Naive thymus-derived CD4-positive, alpha-beta T cell (primary cell): ENCODE measurements around the gene SCMH1. TPM values are rescaled to one million over a fixed set of nuclear protein-coding genes. Genes with fewer than 3 reads are reported as not detected.

Source experiments
- ATAC-seq: fragments of 150-1000 bp; cut with Tn5 transposase; 2 replicates; pipeline ENCODE4 v1.10.0; 2021; ENCODE audit warnings: mild to moderate bottlenecking, moderate library complexity
- CTCF ChIA-PET: fragments of 350-600 bp; sonication (Branson Sonifier 250); formaldehyde crosslinking; loops from one replicate; lab custom pipeline; 2021; ENCODE audit warnings: antibody characterized with exemption; lab: Charles Lee
- POLR2A ChIA-PET: fragments of 350-600 bp; sonication (Branson Sonifier 250); formaldehyde crosslinking; loops from one replicate; lab custom pipeline; 2021; ENCODE audit warnings: antibody characterized with exemption, inconsistent platforms; lab: Charles Lee
- DNase-seq, 9 donors: peaks; one replicate each; pipeline versions ENCODE4 v3.0.0 to v3.0.0-alpha.2; 2020 to 2022; ENCODE audit warnings: mixed read lengths in 1 of 9
- H3K27ac ChIP-seq: one replicate; pipeline ENCODE4 v1.7.0; 2013; ENCODE audit warnings: mild to moderate bottlenecking, low read depth, low read length, moderate library complexity
- H3K27me3 ChIP-seq, 2 donors: one replicate each; pipeline ENCODE4 v1.7.0; 2013; ENCODE audit warnings: low read length in 2 of 2, mild to moderate bottlenecking in 2 of 2, moderate library complexity in 2 of 2; ENCODE audit not compliant: control insufficient read depth in 2 of 2, insufficient read depth in 2 of 2
- H3K36me3 ChIP-seq, 3 experiments: 1 replicate in 2 of 3; 2 replicates in 1 of 3; pipeline ENCODE4 v1.7.0; 2013; ENCODE audit warnings: low read length in 3 of 3, mild to moderate bottlenecking in 3 of 3, moderate library complexity in 1 of 3; ENCODE audit not compliant: insufficient read depth in 3 of 3, control insufficient read depth in 2 of 3
- H3K4me1 ChIP-seq, 2 donors: one replicate each; pipeline ENCODE4 v1.7.0; 2013; ENCODE audit warnings: low read length in 2 of 2, mild to moderate bottlenecking in 2 of 2, moderate library complexity in 1 of 2; ENCODE audit not compliant: control insufficient read depth in 2 of 2, insufficient read depth in 2 of 2
- H3K4me3 ChIP-seq: 2 replicates; pipeline ENCODE4 v1.7.0; 2013; ENCODE audit warnings: mild to moderate bottlenecking, low read length
- H3K9me3 ChIP-seq, 3 experiments: 1 replicate in 2 of 3; 2 replicates in 1 of 3; pipeline ENCODE4 v1.7.0; 2013; ENCODE audit warnings: low read length in 3 of 3; ENCODE audit not compliant: control insufficient read depth in 2 of 3
- H3K27ac Mint-ChIP-seq, 9 donors: one replicate each; pipeline ENCODE4 v1.8.0; 2020 to 2022; ENCODE audit warnings: mixed read lengths in 9 of 9, mild to moderate bottlenecking in 8 of 9, moderate library complexity in 5 of 9, inconsistent platforms in 2 of 9
- H3K27me3 Mint-ChIP-seq, 5 donors: one replicate each; pipeline ENCODE4 v1.8.0; 2021 to 2022; ENCODE audit warnings: mixed read lengths in 5 of 5, mild to moderate bottlenecking in 1 of 5
- H3K36me3 Mint-ChIP-seq, 5 donors: one replicate each; pipeline ENCODE4 v1.8.0; 2020 to 2022; ENCODE audit warnings: mixed read lengths in 5 of 5, mild to moderate bottlenecking in 3 of 5, inconsistent platforms in 1 of 5
- H3K4me1 Mint-ChIP-seq, 7 donors: one replicate each; pipeline ENCODE4 v1.8.0; 2020 to 2022; ENCODE audit warnings: mixed read lengths in 7 of 7, mild to moderate bottlenecking in 3 of 7, inconsistent platforms in 1 of 7
- H3K4me3 Mint-ChIP-seq, 10 donors: one replicate each; pipeline ENCODE4 v1.8.0; 2020 to 2022; ENCODE audit warnings: mild to moderate bottlenecking in 10 of 10, mixed read lengths in 10 of 10, moderate library complexity in 6 of 10, inconsistent platforms in 2 of 10
- H3K9me3 Mint-ChIP-seq, 11 donors: one replicate each; pipeline ENCODE4 v1.8.0; 2020 to 2022; ENCODE audit warnings: mixed read lengths in 11 of 11, mild to moderate bottlenecking in 4 of 11, inconsistent platforms in 1 of 11, moderate library complexity in 1 of 11
- intact Hi-C, 2 donors: fragments of 100-400 bp; cut with micrococcal nuclease; formaldehyde crosslinking; loops; one replicate each; pipeline ENCODE4 v1.15.1; 2023
- polyA plus RNA-seq, 2 donors: library from polyadenylated mRNA; unstranded; fragments of 300-500 nt; fragmentation: Illumina TruSeq; gene quantifications; one replicate each; pipeline ENCODE4 v1.2.3, GENCODE V29; 2021
- total RNA-seq, 6 experiments: library from RNA in 5 of 6; stranded (reverse) in 5 of 6; gene quantifications; 1 replicate in 5 of 6; 2 replicates in 1 of 6; pipeline ENCODE4 v1.2.3 and lab custom pipeline; 2021 to 2026

Gene SCMH1
- total and polyA plus RNA-seq, 7 experiments from 2014 or later: 3.6 to 18.6 (median 16.8) TPM

DNA sequence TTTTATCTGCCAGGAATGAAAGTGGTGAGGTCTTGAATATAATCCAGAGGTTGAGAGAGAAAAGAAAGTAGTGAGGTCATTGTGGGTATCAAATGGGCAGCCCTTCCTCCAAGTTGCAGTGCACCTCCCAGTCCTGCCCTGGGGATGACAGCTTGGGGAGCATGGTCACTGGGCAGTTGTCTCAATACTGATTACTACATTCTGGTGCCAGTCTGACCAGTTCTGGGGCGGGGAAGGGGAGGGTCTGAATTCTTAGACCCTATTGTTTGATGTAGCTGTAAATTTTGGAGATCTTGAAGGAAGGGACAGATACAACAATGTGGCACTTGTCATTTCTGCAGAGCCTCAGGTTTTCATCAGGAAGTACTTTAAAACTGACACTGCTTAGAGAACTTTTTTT is 231.8 kb downstream of the SCMH1 start:
- Mint-ChIP-seq H3K36me3 (peaks cover 15 to 63% (median 29%) of the 10 kb centered on the region in 5 donors), H3K27me3 (no peaks in the 10 kb centered on the region), H3K9me3 (no peaks in the 10 kb centered on the region), H3K4me1 (peaks cover 7 to 16% (median 12%) of the 10 kb centered on the region in 7 donors), H3K4me3 (no peak overlapping the region), H3K27ac (peak overlapping the region in 1 of 9 donors; percentile 23)
- Histone ChIP-seq H3K27ac (no peak overlapping the region), H3K9me3 (no peaks in the 10 kb centered on the region), H3K27me3 (no peaks in the 10 kb centered on the region), H3K4me3 (no peak overlapping the region), H3K36me3 (peaks cover 16 to 82% (median 21%) of the 10 kb centered on the region in 3 experiments), H3K4me1 (no peaks in the 10 kb centered on the region)
- intact Hi-C loops: no loop called here
- POLR2A ChIA-PET: no interaction called here
- DNase-seq (no peak), ATAC-seq (no peak)
- CTCF ChIA-PET: no interaction called here

DNA sequence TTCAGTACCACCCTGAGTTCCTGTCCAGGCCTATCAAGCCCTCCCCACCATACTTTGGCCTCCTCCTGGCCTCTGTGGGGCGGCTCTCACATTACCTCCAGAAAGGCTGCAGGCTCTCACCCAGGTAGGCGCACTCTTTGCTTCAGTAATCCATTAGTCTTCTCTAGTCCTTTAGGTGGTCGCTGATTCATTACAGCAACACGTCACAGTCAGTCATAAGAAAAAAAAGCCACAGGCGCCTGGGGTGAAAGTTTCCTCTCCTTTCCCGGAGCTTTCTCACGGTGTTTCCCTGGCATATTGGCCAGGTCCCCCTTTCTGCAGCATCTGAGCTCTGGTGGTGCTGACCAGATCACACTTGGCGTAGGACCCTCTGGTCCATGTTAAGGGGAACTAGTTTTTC is 232.6 kb downstream of the SCMH1 start:
- H3K4me1 ChIP-seq: no peaks in the 10 kb centered on the region
- DNase-seq (no peak), ATAC-seq (no peak)
- H3K36me3 ChIP-seq: peaks cover 16 to 82% (median 21%) of the 10 kb centered on the region in 3 experiments
- Mint-ChIP-seq H3K4me3 (no peak overlapping the region), H3K27me3 (no peaks in the 10 kb centered on the region), H3K36me3 (peaks cover 15 to 63% (median 29%) of the 10 kb centered on the region in 5 donors), H3K4me1 (peaks cover under 1 to 9% (median 6%) of the 10 kb centered on the region in 7 donors), H3K27ac (peak overlapping the region in 1 of 9 donors; percentile 7), H3K9me3 (no peaks in the 10 kb centered on the region)
- H3K27me3 ChIP-seq: no peaks in the 10 kb centered on the region
- POLR2A ChIA-PET: no interaction called here
- CTCF ChIA-PET: no interaction called here
- intact Hi-C loops: loop anchor here in 1 of 2 donors (10.0 kb wide), 1 partner anchor 235 kb away; no protein-coding TSS in a partner anchor
- H3K27ac ChIP-seq: no peak overlapping the region
- H3K9me3 ChIP-seq: no peaks in the 10 kb centered on the region
- H3K4me3 ChIP-seq: no peak overlapping the region

DNA sequence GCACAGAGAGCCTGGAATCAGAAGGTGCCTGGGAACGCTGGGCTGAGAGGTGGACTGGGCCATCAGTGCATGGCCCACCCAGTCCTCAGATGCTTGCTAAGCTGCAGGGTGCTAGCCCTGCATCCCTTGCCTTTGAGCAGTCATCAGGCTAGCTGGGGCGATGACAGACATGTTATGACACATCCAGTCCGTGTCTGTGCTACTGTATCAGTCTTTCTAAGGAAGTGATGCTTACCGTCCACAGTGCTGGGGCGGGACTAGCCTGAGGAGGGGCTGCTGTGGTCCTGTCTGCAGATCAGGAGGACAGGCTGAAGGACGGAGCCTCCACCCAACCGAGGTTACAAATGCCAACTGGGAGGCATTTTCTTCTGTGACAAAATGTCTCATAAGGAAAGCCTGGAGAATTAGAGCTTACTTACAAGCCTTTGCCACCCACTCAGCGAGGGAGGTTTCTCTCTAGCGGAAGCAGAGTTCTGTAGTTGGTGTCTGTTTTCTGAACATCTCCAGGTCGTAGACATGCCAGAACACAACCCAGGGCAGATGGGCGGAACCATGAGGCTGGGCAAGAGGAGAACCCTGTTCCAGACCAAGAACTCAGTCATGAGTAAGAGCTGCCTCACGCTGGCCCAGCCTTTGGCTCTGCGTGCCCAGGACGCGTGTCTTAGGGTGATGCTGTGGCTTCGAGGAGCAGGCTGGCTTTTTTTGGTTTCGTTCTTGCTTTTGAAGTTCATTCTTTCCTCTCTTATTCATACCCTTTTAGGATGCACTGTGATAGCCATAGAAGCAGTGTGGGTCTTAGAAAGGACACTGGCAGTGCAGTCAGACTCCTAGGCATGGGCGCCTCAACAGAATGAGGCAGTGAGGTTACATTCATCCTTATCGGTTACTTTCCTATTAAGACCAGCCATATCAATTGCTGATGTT is 234.9 kb downstream of the SCMH1 start:
- Mint-ChIP-seq H3K9me3 (no peaks in the 10 kb centered on the region), H3K36me3 (peaks cover 12 to 60% (median 29%) of the 10 kb centered on the region in 5 donors), H3K4me1 (peaks cover 12 to 21% (median 18%) of the 10 kb centered on the region in 7 donors), H3K27me3 (no peaks in the 10 kb centered on the region), H3K27ac (no peak overlapping the region), H3K4me3 (no peak overlapping the region)
- ChIA-PET POLR2A (no interaction called here), CTCF (no interaction called here)
- Histone ChIP-seq H3K27ac (no peak overlapping the region), H3K4me1 (peaks cover 9 to 12% of the 10 kb centered on the region in 2 donors), H3K36me3 (peaks cover 16 to 70% (median 21%) of the 10 kb centered on the region in 3 experiments), H3K27me3 (no peaks in the 10 kb centered on the region), H3K4me3 (no peak overlapping the region), H3K9me3 (no peaks in the 10 kb centered on the region)
- DNase-seq (no peak), ATAC-seq (no peak)
- intact Hi-C loops: loop anchor here in 1 of 2 donors (10.0 kb wide), 1 partner anchor 232 kb away; no protein-coding TSS in a partner anchor

DNA sequence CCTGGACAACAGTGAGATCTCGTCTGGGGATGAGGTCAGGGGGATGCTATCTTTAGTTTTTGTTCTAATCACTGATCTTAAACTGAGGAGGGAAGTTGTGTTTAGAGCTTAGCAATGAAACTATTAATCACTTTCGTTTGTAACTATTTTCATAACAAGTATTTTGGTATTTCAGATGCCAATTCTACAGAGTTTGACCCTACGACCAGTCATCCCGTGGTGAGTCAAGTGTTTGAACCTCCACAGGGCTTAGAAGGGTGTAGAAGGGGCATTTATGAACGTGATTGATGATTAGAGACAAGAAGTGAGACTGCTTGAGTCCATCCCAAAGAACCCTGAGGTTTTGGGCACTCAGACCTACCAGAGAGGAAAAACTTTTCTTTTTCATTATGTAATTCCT is 236.2 kb downstream of the SCMH1 start:
- H3K4me1 Mint-ChIP-seq: peaks cover 12 to 26% (median 22%) of the 10 kb centered on the region in 7 donors
- ChIA-PET POLR2A (no interaction called here), CTCF (interaction anchor here (1.5 kb wide), 1 partner anchor 233 kb away, joined by 5 read pairs; no protein-coding TSS in a partner anchor)
- no peaks in the 10 kb centered on the region for H3K9me3 Mint-ChIP-seq
- Histone ChIP-seq H3K27me3 (no peaks in the 10 kb centered on the region), H3K4me3 (no peak overlapping the region), H3K9me3 (no peaks in the 10 kb centered on the region), H3K36me3 (peaks cover 16 to 65% (median 21%) of the 10 kb centered on the region in 3 experiments), H3K27ac (no peak overlapping the region), H3K4me1 (peaks cover 9 to 12% of the 10 kb centered on the region in 2 donors)
- ATAC-seq (no peak), DNase-seq (no peak)
- H3K36me3 Mint-ChIP-seq: peaks cover 14 to 62% (median 24%) of the 10 kb centered on the region in 5 donors
- no peak overlapping the region for H3K4me3 Mint-ChIP-seq
- no peaks in the 10 kb centered on the region for H3K27me3 Mint-ChIP-seq
- intact Hi-C loops: loop anchor here in 1 of 2 donors (10.0 kb wide), 1 partner anchor 231 kb away; no protein-coding TSS in a partner anchor
- no peak overlapping the region for H3K27ac Mint-ChIP-seq

DNA sequence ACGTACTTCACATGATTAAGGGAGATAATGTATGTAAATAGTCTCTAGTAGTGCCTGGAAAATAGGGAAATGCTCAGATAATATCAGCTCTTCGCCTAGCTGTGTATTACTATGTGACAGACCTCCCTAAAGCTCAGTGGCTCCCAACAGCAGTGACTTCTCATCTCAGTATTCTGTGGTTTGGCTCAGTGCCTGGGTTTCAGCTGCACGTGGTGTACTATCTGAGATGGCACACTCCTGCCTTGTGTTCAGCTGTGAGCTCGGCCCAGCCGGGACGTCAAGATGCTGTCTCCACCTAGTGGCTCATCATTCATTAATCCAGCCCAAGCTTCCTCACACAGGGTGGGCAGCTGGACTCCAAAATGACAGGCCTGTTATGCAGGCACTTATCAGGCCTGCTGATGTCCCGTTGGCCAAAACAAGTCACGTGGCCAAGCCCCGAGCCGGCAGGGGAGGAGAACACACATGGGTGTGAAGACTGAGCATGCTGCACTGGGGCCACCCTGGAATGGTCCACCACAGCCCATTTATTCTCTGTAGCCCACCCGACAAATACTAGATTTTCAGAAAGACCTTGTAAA is 238.4 kb downstream of the SCMH1 start:
- ChIA-PET CTCF (interaction anchor here (0.6 to 1.5 kb wide), 12 partner anchors 9 to 1766 kb away, joined by 3 to 5 read pairs (median 4); partner anchors contain the start of gene CTPS1), POLR2A (interaction anchor here (0.9 to 2.0 kb wide), 2 partner anchors 18 to 24 kb away, joined by 4 to 14 read pairs; partner anchors contain the start of gene CTPS1)
- Histone ChIP-seq H3K9me3 (no peaks in the 10 kb centered on the region), H3K4me1 (peaks cover 9 to 12% of the 10 kb centered on the region in 2 donors), H3K36me3 (peaks cover 15 to 57% (median 16%) of the 10 kb centered on the region in 3 experiments), H3K27me3 (no peaks in the 10 kb centered on the region), H3K27ac (peak overlapping the region; percentile 5), H3K4me3 (no peak overlapping the region)
- Mint-ChIP-seq H3K4me1 (peaks cover 12 to 26% (median 22%) of the 10 kb centered on the region in 7 donors), H3K27me3 (no peaks in the 10 kb centered on the region), H3K36me3 (peaks cover 15 to 59% (median 31%) of the 10 kb centered on the region in 5 donors), H3K9me3 (no peaks in the 10 kb centered on the region), H3K27ac (peak overlapping the region in 8 of 9 donors; percentile 22 to 79 (median 60)), H3K4me3 (peak overlapping the region in 7 of 10 donors; percentile 17 to 59 (median 36))
- DNase-seq (peak; percentile 52 to 90 (median 85)), ATAC-seq (peak; percentile 99)
- intact Hi-C loops: loop anchor here (1.0 to 10.0 kb wide), 6 partner anchors 23 to 391 kb away; partner anchors contain the start of genes CITED4 (in 1 of the 2) and CTPS1 (in 1 of the 2)

DNA sequence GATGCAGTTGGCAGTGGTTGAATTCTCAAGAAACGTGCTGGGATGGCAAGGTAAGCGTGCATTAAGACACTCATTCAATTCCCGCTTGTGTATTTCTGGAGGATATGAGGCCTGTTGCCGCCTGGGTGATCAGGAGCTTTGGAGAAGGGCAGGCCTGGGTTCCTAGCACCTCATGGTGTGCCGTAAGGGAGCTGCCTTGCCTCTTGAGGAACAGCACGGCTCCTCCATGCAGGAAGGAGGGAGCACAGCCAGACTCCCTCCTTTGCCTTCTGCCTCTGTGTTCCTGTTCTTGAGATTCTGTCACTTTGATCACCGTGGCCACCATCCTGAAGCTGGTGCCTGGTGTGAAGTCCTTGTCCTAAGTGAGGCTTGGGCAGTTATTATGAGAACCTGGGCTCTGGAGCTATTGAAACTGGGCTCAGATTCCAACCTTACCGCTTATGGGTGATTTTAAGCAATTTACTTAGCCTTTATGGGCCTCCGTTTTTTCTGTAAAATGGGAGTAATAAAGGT is 238.9 kb downstream of the SCMH1 start:
- DNase-seq (no peak), ATAC-seq (no peak)
- POLR2A ChIA-PET: interaction anchor here (0.9 to 2.0 kb wide), 2 partner anchors 18 to 24 kb away, joined by 4 to 14 read pairs; partner anchors contain the start of gene CTPS1
- H3K4me1 ChIP-seq: peaks cover 9 to 12% of the 10 kb centered on the region in 2 donors
- peak overlapping the region in 8 of 9 donors; percentile 22 to 79 (median 60) for H3K27ac Mint-ChIP-seq
- H3K36me3 ChIP-seq: peaks cover 10 to 56% (median 11%) of the 10 kb centered on the region in 3 experiments
- no peaks in the 10 kb centered on the region for H3K9me3 Mint-ChIP-seq
- H3K4me3 Mint-ChIP-seq: peak overlapping the region in 8 of 10 donors; percentile 12 to 59 (median 32)
- H3K27ac ChIP-seq: peak overlapping the region; percentile 5
- H3K4me3 ChIP-seq: no peak overlapping the region
- no peaks in the 10 kb centered on the region for H3K9me3 ChIP-seq
- H3K4me1 Mint-ChIP-seq: peaks cover 12 to 26% (median 22%) of the 10 kb centered on the region in 7 donors
- intact Hi-C loops: loop anchor here (1.0 to 10.0 kb wide), 6 partner anchors 22 to 391 kb away; partner anchors contain the start of genes CITED4 (in 1 of the 2) and CTPS1 (in 1 of the 2)
- no peaks in the 10 kb centered on the region for H3K27me3 ChIP-seq
- CTCF ChIA-PET: interaction anchor here (0.6 to 1.5 kb wide), 12 partner anchors 8 to 1766 kb away, joined by 3 to 5 read pairs (median 4); partner anchors contain the start of gene CTPS1
- no peaks in the 10 kb centered on the region for H3K27me3 Mint-ChIP-seq
- peaks cover 15 to 58% (median 30%) of the 10 kb centered on the region in 5 donors for H3K36me3 Mint-ChIP-seq
